Measurements from ENCODE around the gene HMG20A. TPM values are rescaled to one million over a fixed set of nuclear protein-coding genes. Genes with fewer than 3 reads are reported as not detected.

Gene HMG20A
- polyA plus RNA-seq, 3 donors from 2014 or later, result 26.8 to 56.2 (median 53.1) TPM

DNA sequence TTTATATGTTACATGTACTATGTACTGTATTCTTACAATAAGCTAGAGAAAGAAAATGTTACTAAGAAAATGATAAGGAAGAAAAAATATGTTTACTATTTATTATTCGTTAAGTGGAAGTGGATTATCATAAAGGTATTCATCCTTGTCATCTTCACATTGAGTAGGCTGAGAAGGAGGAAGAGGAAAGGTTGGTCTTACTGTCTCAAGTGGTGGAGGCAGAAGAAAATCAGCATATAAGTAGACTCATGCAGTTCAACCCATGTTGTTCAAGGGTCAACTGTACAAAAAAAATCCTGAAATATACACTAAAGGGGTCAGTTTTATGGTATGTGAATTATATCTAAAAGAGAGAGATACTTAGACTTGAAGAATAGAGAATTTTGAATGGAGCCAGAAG lies 5.7 kb downstream of the HMG20A start:
- Mint-ChIP-seq H3K36me3 (peaks cover 0 to 5% (median 0%) of the 10 kb centered on the region in 3 donors), H3K9me3 (no peaks in the 10 kb centered on the region), H3K4me3 (peak overlapping the region in 4 of 5 donors; percentile 1 to 18 (median 5)), H3K4me1 (peaks cover 61 to 84% of the 10 kb centered on the region in 2 donors), H3K27me3 (ENCODE audit: low read depth in 3 of 3) (peaks cover 0 to 4% (median 0%) of the 10 kb centered on the region in 3 donors), H3K27ac (peak overlapping the region in 4 of 6 donors; percentile 5 to 81 (median 66))
- DNase-seq, result no peak

- peaks cover 56 to 79% of the 10 kb centered on the region in 2 donors for H3K4me1 Mint-ChIP-seq
- DNase-seq, result no peak
- peak overlapping the region; percentile 1 to 18 (median 3) for H3K4me3 Mint-ChIP-seq
- peak overlapping the region; percentile 2 to 81 (median 44) for H3K27ac Mint-ChIP-seq
- H3K9me3 Mint-ChIP-seq, result no peaks in the 10 kb centered on the region
- peaks cover 0 to 5% (median 0%) of the 10 kb centered on the region in 3 donors for H3K36me3 Mint-ChIP-seq
- H3K27me3 Mint-ChIP-seq (ENCODE audit: low read depth in 3 of 3), result peaks cover 0 to 3% (median 0%) of the 10 kb centered on the region in 3 donors
These were observed 6.2 kb downstream of the HMG20A start for GRCh38 chr15:77426871-77427270.

DNA sequence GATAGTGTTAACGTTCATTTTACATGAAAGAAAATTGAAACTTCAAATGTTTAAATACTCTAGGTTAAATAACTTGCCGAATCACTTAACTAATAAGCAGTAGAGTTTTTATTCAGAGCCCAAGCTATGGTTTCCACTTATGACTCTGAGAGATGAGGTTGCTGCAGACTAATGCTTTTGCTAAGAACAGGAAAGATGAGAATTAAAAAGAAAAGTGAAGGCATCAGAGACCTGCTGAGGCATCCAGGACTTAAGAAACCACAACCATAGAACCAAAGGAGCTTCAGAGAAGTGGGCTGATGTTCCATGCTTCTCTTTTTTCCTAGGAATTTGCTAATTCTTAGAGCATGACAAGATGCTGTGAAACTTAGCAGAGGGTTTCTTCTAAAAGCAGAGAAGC lies 9.5 kb downstream of the HMG20A start:
- peaks cover 39 to 48% of the 10 kb centered on the region in 2 donors for H3K4me1 Mint-ChIP-seq
- no peaks in the 10 kb centered on the region for H3K27me3 Mint-ChIP-seq (ENCODE audit: low read depth in 3 of 3)
- no peak overlapping the region for H3K27ac Mint-ChIP-seq
- H3K4me3 Mint-ChIP-seq, result no peak overlapping the region
- DNase-seq, result no peak
- peaks cover 0 to 5% (median 0%) of the 10 kb centered on the region in 3 donors for H3K36me3 Mint-ChIP-seq
- no peaks in the 10 kb centered on the region for H3K9me3 Mint-ChIP-seq

- H3K9me3 Mint-ChIP-seq, result no peaks in the 10 kb centered on the region
- peaks cover 35 to 46% of the 10 kb centered on the region in 2 donors for H3K4me1 Mint-ChIP-seq
- no peak for DNase-seq
- peaks cover 0 to 5% (median 0%) of the 10 kb centered on the region in 3 donors for H3K36me3 Mint-ChIP-seq
- no peak overlapping the region for H3K4me3 Mint-ChIP-seq
- no peak overlapping the region for H3K27ac Mint-ChIP-seq
- H3K27me3 Mint-ChIP-seq (ENCODE audit: low read depth in 3 of 3), result no peaks in the 10 kb centered on the region
These were observed 10.0 kb downstream of the HMG20A start for GRCh38 chr15:77430652-77431051.

- no peaks in the 10 kb centered on the region for H3K36me3 Mint-ChIP-seq
- no peaks in the 10 kb centered on the region for H3K9me3 Mint-ChIP-seq
- H3K27ac Mint-ChIP-seq, result peak overlapping the region in 1 of 6 donors; percentile 2
- no peak for DNase-seq
- peaks cover 29 to 46% of the 10 kb centered on the region in 2 donors for H3K4me1 Mint-ChIP-seq
- H3K4me3 Mint-ChIP-seq, result no peak overlapping the region
- no peaks in the 10 kb centered on the region for H3K27me3 Mint-ChIP-seq (ENCODE audit: low read depth in 3 of 3)
These were observed 16.1 kb downstream of the HMG20A start for GRCh38 chr15:77436822-77437221.

GRCh38 chr15:77437264-77437663 lies 16.6 kb downstream of the HMG20A start:
- Mint-ChIP-seq H3K27me3 (ENCODE audit: low read depth in 3 of 3) (no peaks in the 10 kb centered on the region), H3K4me3 (no peak overlapping the region), H3K4me1 (peaks cover 30 to 50% of the 10 kb centered on the region in 2 donors), H3K36me3 (no peaks in the 10 kb centered on the region), H3K9me3 (no peaks in the 10 kb centered on the region), H3K27ac (no peak overlapping the region)
- no peak for DNase-seq

DNA sequence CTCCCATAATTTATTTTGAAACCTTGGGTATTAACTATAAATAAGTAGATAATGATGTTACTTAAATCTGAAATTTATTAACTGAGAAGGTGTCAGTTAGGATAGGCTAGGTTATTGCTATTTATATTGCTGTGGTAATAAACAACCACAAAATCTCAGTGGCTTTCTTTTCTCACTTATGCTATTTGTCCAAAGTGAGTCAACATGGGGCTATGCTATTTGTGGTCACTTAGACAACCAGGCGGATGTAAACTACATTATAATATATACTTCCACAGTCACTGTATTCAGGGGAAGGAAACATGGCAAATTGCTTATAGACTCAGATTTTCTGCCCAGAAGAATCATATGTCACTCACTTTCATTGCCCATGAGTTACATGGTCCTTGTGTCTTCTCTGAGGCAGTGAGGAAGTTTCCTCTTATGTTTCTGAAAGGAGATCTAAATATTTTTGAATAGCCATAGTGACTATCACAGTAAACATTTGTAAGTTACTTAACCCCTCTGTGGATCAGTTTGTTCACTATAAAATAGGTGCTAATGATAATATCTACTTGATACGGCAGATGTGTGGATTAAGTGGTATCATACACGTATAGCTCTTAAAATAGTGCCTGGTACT lies 19.8 kb downstream of the HMG20A start:
- peak; percentile 4 to 16 (median 8) for DNase-seq
- Mint-ChIP-seq H3K36me3 (no peaks in the 10 kb centered on the region), H3K27me3 (ENCODE audit: low read depth in 3 of 3) (no peaks in the 10 kb centered on the region), H3K27ac (peak overlapping the region in 2 of 6 donors; percentile 9 to 17), H3K4me3 (peak overlapping the region in 1 of 5 donors; percentile 9), H3K4me1 (peaks cover 33 to 70% of the 10 kb centered on the region in 2 donors), H3K9me3 (no peaks in the 10 kb centered on the region)

- no peak for DNase-seq
- Mint-ChIP-seq H3K9me3 (no peaks in the 10 kb centered on the region), H3K36me3 (peaks cover 3 to 8% (median 3%) of the 10 kb centered on the region in 3 donors), H3K27ac (no peak overlapping the region), H3K4me1 (peaks cover 18 to 49% of the 10 kb centered on the region in 2 donors), H3K27me3 (ENCODE audit: low read depth in 3 of 3) (no peaks in the 10 kb centered on the region), H3K4me3 (no peak overlapping the region)
These were observed 26.2 kb downstream of the HMG20A start for GRCh38 chr15:77446840-77447390.

DNA sequence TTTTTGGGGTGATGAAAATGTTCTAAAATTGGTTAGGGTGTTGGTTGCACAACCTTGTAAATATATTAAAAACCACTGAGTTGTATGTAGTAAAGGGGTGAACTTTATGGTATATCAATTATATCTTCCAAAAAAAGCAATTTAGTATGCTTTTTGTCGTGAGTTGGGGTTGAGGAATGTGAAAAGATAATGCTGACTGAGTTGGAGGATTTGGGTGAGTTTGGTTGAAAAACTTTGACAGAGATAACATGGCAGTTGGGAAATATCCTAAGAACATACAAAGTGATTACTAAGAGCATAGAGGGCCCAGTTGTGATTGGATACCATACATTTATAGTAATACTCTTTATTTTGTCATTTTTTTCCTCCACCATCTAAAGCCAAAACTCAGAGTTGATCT lies 33.6 kb downstream of the HMG20A start:
- Mint-ChIP-seq H3K4me1 (peaks cover 17 to 36% of the 10 kb centered on the region in 2 donors), H3K4me3 (no peak overlapping the region), H3K36me3 (peaks cover 3 to 14% (median 3%) of the 10 kb centered on the region in 3 donors), H3K27ac (no peak overlapping the region), H3K27me3 (ENCODE audit: low read depth in 3 of 3) (no peaks in the 10 kb centered on the region), H3K9me3 (no peaks in the 10 kb centered on the region)
- no peak for DNase-seq

DNA sequence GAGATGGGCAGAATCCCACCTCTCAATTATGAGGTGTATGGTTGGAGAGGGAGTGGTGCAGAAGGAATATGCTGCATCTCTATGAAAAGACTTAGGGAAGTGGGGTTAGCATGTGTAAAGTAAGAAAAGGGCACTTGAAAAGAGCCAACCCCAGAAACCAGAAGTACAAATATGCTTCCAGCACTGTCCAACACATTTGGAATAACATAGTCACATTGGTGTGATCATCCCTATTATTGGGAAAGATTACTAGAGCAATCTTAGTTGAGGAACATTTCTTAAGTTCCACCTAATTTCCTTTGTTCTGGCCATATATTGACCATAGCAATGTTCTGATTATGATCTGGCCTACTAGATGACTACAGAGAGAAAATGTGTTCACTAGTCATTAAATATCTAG lies 34.3 kb downstream of the HMG20A start:
- no peaks in the 10 kb centered on the region for H3K9me3 Mint-ChIP-seq
- H3K27me3 Mint-ChIP-seq (ENCODE audit: low read depth in 3 of 3), result no peaks in the 10 kb centered on the region
- no peak overlapping the region for H3K27ac Mint-ChIP-seq
- H3K36me3 Mint-ChIP-seq, result peaks cover 7 to 15% (median 10%) of the 10 kb centered on the region in 3 donors
- peaks cover 17 to 36% of the 10 kb centered on the region in 2 donors for H3K4me1 Mint-ChIP-seq
- no peak overlapping the region for H3K4me3 Mint-ChIP-seq
- no peak for DNase-seq

DNA sequence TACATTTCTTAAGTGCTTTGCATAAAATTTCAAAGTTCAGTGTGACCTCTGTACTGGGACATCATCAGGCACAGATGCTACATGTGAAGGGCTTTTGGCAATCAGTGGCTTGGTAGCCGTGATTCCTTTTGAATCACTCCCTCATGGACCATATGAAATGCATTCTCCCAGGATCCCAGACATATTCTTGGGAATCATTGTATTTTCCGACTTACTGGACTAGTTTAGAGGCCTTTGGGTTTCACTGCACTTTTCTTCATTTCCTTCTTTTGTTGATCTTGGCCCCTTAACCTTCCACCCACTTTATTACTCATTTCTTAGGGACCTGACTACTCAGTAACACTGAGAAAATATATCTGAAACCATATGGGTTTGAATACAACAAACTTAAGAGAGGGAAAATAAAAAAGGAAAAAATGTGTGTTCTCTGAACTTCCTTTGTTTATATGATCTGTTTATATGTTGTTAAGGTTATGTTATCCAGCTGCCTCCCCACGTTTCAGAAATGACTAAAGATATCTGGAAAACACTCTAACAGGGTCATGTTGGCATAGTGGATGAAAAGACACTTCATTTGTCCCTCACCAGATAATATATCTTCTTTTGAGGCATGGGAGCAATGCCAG lies 35.1 kb downstream of the HMG20A start:
- Mint-ChIP-seq H3K4me1 (peaks cover 17 to 39% of the 10 kb centered on the region in 2 donors), H3K36me3 (peaks cover 12 to 21% (median 14%) of the 10 kb centered on the region in 3 donors), H3K9me3 (no peaks in the 10 kb centered on the region), H3K27ac (no peak overlapping the region), H3K27me3 (ENCODE audit: low read depth in 3 of 3) (no peaks in the 10 kb centered on the region), H3K4me3 (no peak overlapping the region)
- no peak for DNase-seq

GRCh38 chr15:77456746-77457145 lies 36.1 kb downstream of the HMG20A start:
- H3K36me3 Mint-ChIP-seq, result peaks cover 14 to 24% (median 17%) of the 10 kb centered on the region in 3 donors
- peaks cover 17 to 43% of the 10 kb centered on the region in 2 donors for H3K4me1 Mint-ChIP-seq
- H3K27ac Mint-ChIP-seq, result no peak overlapping the region
- H3K9me3 Mint-ChIP-seq, result no peaks in the 10 kb centered on the region
- no peaks in the 10 kb centered on the region for H3K27me3 Mint-ChIP-seq (ENCODE audit: low read depth in 3 of 3)
- H3K4me3 Mint-ChIP-seq, result no peak overlapping the region
- no peak for DNase-seq

GRCh38 chr15:77457191-77457904 lies 36.7 kb downstream of the HMG20A start:
- peaks cover 17 to 40% of the 10 kb centered on the region in 2 donors for H3K4me1 Mint-ChIP-seq
- no peaks in the 10 kb centered on the region for H3K9me3 Mint-ChIP-seq
- peak overlapping the region; percentile 1 to 71 (median 54) for H3K27ac Mint-ChIP-seq
- no peak for DNase-seq
- peaks cover 14 to 24% (median 17%) of the 10 kb centered on the region in 3 donors for H3K36me3 Mint-ChIP-seq
- H3K4me3 Mint-ChIP-seq, result no peak overlapping the region
- H3K27me3 Mint-ChIP-seq (ENCODE audit: low read depth in 3 of 3), result no peaks in the 10 kb centered on the region

DNA sequence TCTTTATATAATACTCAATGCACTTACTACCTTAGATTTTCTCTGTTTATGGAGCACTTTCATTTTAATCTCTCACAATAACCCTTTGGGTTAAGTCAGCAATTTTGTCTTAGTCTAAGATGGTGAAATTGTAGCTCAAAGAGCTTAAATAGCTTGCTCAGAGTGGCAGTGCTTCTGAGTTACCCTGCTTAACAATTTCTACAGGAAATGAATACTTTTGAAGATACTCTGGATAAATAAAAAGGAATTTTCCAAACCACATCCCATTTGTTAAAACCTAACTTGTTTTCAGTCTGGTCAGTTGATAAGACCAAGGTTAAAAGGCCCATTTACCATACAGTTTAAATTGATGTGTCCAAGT lies 37.2 kb downstream of the HMG20A start:
- Mint-ChIP-seq H3K36me3 (peaks cover 14 to 24% (median 17%) of the 10 kb centered on the region in 3 donors), H3K4me3 (no peak overlapping the region), H3K4me1 (peaks cover 17 to 37% of the 10 kb centered on the region in 2 donors), H3K9me3 (no peaks in the 10 kb centered on the region), H3K27ac (peak overlapping the region in 3 of 6 donors; percentile 28 to 61 (median 46)), H3K27me3 (ENCODE audit: low read depth in 3 of 3) (no peaks in the 10 kb centered on the region)
- DNase-seq, result no peak
